Epidermal melanocyte (primary cell): Measurements from ENCODE around the gene MBOAT2.
"Not testable (repeated sequence)": the region's sequence is repeated elsewhere in the genome, so short reads cannot be mapped to it uniquely, and the experiment has no call there.

Source experiments
- DNase-seq: peaks from one replicate; pipeline ENCODE4 v3.0.0; 2011; ENCODE audit warnings: low spot score; ENCODE audit not compliant: insufficient read length

Gene MBOAT2, protein sequence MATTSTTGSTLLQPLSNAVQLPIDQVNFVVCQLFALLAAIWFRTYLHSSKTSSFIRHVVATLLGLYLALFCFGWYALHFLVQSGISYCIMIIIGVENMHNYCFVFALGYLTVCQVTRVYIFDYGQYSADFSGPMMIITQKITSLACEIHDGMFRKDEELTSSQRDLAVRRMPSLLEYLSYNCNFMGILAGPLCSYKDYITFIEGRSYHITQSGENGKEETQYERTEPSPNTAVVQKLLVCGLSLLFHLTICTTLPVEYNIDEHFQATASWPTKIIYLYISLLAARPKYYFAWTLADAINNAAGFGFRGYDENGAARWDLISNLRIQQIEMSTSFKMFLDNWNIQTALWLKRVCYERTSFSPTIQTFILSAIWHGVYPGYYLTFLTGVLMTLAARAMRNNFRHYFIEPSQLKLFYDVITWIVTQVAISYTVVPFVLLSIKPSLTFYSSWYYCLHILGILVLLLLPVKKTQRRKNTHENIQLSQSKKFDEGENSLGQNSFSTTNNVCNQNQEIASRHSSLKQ

DNA sequence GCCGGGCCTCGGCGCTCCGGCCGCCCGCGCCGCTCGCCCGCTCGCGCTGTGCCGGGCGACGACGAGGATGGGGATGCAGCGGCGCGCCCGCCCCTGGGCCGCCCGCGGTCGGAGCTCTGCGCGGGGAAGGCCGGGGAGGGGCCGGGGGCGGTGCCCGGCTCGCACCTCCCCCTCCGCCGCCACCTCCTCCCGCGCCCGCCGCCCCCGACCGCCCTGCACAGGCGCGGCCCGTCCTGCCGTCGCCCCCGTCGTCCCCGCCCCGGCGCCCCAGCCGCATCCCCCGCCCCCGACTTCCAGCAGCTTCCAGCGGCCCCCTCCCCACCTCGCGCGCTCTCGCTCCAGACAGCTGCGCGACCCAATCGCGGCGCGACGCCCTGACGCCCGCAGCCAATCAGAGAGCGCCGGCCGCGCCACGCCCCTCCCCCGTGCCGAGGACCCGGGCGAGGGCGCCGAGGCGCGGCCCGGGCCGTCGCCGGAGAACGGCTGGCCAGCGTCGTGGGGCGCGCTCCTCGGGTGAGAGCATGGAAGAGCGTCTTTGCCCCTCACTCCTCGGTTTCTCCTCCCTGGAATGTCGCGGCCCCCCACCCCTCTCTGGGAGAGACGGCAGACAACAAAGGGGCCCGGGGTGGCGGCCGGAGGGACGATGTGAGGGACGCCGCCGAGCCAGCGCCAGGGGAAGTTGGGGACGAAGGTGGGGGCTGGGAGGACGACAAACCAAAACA is at the start of gene MBOAT2:
MBOAT2 (minus strand) TSS at position 69 of the 722 bp plus-strand sequence. CDS start 70 bp downstream, outside the sequence.
- DNase-seq, result peak; percentile 92

DNA sequence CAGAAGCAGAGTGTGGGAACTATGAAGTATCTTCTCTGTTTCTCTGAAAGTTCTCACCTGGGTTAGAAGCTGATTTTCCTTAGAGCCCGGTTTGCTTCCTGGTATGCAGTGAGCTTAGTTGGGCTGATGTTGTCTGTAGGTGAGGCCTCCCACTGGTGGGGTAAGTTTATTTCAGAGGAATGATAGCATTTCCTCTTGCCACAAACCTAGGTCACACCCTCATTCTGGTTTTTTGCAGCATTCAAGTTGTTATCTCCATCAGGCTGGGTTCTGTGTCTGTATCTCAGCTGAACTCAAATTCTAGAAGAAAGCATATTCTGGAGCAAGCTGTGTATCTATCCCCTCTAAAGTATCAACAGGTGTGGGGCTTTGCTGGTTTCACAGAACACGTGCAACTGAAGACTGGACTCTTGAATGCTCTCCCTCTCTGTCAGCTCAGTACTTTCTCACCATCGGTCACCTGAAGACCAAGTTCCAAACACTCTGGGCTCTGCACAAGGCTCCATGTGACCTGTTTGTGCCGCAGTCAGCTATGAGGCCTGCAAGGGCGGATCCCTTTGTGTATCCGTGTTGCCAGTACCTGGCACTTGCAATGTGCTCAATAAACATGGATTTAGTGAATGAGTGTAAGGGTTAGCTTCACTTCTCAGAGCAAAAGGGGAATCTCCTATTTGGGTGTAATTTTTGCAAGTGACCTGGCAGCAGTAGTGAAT is 49.5 kb upstream of the MBOAT2 start:
- DNase-seq, result no peak

DNA sequence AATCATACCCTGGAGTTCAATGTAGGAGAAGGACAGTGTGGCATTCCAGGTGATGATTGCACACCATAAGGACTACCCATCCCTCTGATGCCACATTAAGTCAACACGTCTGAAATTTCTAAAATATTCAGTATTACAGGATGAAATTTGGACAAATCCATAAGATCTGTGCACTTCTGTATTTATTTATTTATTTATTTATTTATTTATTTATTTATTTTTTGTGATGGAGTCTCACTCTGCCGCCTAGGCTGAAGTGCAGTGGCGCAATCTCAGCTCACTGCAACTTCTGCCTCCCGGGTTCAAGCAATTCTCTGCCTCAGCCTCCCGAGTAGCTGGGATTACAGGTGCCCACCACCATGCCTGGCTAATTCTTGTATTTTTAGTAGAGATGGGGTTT is 48.0 kb upstream of the MBOAT2 start:
- not testable (repeated sequence) for DNase-seq

DNA sequence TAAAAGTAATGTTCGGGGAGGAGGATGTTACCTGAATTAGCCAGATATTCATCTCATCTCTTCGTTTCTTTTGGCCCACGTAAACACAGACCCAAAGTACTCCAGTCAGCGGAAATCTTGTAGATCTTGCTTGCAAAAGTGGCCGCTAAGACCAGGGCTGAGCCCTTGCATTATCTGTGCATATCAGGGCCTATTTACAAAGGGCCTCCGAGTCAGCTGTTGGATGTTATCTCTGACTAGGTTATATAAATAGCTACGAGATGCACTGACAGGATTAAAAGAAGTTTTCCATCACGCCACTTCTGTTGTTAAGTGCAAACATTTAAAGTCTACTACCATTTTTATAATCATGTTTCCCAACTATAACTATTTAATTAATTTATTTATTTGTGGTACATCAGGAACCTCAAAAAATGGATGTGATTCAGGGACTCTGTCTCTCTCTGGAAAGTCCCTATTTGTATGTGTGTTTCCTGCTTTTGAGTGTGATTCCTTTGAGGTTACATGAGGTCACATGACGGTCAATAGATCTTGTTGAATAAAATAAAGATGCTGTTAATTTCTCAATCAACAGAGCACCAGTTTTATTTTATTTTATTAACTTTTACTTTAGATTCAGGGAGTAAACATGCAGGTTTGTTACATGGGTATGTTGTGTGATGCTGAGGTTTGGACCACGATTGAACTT is 46.8 kb upstream of the MBOAT2 start:
- DNase-seq, result no peak

DNA sequence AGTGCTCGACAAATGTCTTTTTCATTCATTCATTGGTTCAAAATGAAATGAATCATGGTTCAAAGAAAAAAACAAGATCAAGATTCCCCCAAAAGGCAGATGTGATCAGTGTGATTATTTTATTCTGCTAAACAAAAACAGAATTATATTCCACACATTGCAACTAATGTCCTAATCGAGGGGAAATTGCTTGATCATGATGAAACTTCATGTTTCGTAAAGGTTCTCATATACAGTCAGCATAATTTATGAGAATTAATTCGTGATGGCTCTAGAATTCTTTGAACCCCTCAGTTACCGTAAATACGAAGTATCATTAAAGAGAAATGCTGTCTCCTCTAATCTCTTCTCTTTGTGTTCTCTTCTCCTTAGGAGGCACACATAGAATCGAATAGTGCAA is 42.1 kb upstream of the MBOAT2 start:
- no peak for DNase-seq

DNA sequence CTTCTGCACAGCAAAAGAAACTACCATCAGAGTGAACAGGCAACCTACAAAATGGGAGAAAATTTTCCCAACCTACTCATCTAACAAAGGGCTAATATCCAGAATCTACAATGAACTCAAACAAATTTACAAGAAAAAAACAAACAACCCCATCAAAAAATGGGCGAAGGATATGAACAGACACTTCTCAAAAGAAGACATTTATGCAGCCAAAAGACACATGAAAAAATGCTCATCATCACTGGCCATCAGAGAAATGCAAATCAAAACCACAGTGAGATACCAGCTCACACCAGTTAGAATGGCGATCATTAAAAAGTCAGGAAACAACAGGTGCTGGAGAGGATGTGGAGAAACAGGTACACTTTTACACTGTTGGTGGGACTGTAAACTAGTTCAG is 40.0 kb upstream of the MBOAT2 start:
- not testable (repeated sequence) for DNase-seq

DNA sequence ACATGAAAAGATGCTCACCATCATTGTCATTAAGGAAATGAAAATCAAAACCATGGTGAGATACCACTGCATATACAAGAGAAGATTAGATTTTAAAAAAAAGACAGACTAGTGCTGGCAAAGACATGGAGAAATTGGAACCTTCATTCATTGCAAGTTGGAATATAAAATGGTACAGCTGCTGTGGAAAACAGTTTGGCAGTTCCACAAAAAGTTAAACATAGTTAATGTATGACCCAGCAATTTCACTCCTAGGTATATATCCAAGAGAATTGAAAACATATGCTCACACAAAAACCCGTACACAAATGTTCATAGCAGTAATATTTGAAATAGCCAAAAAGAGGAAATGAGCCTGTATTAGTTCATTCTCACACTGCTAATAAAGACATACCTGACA is 33.7 kb upstream of the MBOAT2 start:
- DNase-seq, result no peak

DNA sequence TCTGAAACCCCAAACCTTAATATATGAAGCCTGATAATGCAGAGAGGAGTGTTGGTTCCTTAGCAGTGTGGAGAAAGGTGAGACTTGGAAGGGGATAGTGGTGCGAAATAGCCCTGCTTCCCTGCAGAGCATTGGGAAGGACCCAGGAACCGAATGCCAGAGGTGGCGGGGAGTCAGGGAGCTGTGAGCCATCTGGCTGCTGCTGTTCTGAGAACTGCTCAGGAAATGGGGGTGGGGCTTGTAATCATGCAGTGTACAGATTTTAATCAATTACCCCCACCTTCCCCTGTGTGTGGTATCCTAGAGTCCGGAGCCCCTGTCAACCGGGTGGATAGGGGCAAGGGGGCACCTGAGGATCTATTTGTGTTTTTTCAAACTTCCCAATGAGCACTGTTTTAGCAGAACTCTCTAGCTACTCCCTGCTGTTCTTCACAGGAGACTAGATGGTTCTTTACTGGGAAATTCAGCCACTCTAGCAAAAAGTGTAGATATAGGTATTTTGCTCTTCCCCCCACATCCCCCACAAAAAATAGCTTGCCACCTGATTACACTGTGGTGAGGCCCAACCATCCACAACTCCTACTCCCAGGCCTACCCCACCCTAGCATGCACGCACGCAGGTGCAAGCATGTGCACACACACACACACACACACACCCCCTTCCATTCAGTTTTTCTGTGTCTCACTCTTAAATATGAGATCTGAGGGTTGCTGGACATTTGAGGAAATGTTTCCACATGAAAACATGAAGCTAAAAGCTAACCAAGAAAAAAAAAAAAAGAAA is 30.1 kb upstream of the MBOAT2 start:
- no peak for DNase-seq

DNA sequence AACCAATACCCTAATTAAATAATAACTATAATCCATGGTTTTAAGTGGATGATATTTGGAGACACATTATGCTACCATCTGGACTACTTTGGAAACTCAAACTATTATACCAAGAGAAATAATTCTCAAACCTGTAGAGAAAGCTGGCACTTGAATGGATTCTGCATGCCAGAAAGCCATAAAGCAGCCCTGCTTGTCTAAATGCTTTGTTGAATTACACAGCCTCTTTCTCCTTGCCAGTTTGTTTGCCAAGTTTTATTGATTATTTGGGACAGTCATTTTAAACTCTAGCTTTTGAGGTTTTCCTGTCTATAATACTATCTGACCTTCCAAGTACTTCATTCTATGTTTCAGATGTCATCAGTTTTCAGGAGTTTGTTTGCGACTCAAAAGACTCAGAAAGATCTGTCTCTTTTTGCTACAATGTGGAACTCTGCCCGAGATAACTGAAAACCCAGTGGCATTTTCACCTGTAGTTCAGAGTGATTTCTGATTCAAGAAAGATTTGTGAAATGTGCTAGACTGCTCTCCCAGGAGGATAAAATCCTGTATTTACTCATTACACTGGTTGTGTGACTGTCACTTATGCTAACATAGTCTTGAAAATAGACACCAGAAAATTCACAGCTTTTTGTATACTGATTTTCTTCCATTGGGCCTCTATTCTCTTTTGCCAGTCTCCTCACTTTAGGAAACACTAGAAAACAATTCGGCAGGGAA is 29.2 kb upstream of the MBOAT2 start:
- no peak for DNase-seq

DNA sequence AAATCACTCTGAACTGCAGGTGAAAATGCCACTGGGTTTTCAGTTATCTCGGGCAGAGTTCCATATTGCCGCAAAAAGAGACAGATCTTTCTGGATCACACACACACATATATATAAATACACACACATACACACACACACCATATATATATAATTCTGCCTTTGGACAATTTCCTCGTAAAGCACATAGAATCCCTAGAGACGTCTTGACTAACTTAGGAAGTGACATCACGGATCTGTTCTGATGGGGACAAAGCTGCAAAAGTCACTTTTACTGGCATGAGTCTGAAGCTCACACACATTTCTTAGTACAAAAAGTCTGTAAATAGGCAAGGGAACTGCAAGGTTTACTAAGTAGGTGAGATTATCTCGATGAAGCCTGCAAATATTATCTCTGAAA is 28.6 kb upstream of the MBOAT2 start:
- DNase-seq, result no peak

DNA sequence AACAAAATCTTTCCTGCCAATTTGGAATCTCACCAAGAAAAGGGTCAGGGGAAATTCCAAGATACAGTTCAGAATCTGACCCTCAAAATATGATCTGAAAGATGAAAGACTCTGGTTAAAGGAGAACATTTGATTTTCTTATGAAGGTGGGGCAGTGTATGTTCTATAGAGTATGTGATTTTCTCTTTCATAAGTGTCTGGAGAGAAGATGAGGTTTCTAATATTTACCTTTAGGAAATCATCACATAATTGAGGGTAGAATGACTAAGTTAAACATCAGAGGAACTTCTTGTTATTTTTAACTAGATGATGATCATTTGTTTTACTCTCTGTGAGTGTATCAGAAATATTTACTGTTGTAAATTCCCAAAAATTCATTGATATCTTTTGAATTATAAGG is 27.8 kb upstream of the MBOAT2 start:
- no peak for DNase-seq

DNA sequence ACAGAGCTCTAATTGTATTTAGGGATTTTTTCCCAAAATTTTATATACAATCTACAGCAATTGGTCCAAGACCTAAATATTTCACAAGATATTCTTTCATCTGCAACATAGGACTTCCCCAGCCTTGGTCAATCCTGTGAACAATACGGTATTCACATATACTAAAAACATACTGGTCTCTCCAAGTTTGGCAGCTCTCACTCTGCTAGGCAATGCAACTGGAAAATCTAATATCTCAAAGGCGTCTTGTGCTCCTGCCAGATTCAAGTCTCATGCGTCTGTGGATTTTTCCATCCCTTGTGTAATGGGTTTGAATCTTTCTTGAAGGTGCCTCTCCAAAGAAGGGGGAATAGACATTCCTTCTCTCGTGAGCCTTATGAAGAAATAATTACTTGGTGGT is 27.4 kb upstream of the MBOAT2 start:
- DNase-seq, result no peak

DNA sequence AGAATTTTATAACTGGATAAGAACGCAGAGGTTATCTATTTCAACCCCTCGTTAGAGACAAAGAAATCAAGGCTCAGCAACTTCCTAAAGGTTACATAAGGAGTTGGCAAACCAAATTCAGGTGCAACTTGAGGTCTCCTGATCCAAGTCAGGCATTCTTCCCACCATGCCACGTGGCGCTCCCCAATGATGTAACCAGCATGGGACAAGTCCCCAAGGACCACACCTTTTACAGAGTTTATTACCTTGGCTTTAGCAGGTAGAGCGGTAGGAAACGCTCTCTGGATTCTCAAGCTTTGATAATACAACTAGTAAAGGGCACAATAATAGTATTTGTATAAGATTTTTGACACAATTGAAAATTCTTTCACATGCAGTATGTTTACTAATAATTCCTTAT is 26.7 kb upstream of the MBOAT2 start:
- DNase-seq, result no peak

DNA sequence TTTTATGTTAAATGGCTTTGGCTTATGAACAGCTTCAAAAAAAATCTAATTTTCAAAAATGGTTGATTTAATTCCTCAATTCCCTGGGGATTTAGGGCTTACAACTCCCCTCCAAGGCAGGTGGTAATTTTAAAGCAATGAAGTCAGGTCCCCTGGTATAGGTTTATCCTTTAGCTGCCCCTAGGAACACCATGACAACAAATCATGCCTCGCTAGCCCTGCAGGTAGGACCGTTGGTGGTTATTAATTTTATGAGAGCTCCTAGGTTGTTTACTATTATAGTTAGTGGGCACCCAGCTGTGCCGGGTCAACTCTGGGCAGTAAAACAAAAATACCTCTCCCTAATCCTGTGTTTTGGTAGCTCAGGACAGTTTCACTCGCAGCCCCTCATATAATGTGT is 26.2 kb upstream of the MBOAT2 start:
- DNase-seq, result no peak

DNA sequence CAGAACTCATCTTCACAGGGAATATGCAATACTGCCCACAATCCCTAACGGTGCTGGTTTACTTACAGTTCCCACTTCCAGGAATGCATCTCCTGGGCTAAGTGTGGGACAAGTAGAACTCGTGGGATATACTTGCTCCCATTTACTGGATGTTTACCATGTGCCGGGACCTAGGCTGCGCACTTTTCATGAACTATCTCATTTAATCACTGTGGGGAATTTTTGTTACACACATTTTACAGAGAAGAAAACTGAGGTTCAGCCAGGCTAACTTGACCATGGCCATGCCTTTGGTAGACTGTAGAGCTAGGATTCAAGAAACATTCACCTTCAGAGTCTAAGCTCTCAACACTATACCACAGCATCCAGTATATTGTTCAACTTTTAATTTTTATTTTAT is 24.4 kb upstream of the MBOAT2 start:
- no peak for DNase-seq

DNA sequence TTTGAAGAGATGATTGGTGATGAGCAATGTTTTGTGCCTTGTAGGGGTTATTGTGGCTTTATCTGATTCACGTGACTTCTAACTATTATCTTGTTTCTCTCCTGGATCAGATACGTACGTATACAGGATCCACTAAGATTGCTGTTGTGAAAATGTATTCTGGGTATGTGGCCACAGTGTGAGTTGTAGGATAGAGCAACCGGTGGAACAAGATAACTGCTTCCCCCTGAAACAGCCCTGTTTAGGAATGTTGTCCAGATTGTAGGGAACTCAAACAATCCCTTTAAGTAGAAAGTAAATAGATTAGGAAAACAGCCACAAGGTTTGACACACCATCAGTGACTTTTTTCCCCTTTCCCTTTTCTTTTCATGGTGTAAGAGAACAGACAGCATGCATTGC is 22.3 kb upstream of the MBOAT2 start:
- DNase-seq, result no peak

DNA sequence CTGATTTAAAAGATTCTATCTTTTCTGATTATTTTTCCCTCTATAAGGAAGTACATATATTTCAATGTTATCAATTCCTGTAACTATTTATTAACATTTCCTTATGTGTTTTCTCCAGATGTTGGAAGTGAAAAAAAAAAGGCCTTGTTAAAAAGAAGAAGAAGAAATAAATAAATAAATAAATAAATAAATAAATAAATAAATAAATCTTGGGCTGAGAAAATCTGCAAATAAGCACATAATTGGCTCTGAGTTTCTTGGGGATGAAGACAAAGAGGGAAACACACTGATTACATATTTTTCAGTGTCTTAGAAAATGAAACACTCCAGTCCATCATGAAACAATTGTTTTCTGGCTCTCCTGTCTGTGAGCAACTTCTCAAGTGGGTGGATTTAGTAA is 21.1 kb upstream of the MBOAT2 start:
- DNase-seq, result no peak

DNA sequence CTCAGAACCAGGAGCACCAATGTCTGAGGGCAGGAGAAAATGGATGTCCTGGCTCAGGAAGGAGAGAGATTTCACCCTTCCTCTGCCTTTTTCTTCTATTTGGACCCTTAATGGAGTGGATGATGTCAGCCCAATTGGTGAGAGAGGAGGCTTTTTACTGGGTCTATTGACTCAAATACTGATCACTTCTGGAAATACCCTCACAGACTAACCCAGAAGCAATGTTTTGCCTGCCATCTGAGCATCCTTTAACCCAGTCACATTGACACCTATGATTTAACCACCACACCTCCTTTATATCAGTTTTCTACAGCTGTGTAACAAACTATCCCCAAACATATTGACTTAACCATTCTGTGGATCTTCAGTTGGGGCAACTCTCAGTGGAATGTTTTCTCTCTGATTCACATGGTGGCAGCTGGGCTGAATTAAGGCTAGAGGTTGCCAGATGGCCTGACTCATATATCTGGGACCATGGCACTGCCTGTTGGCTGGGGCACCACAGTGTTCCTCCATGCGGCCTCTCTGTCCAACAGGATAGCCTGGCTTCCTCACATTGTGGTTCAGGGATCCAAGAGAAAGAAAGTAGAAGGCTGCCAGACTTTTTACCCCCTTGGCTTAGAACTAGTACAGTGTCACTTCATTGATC is 18.2 kb upstream of the MBOAT2 start:
- no peak for DNase-seq

DNA sequence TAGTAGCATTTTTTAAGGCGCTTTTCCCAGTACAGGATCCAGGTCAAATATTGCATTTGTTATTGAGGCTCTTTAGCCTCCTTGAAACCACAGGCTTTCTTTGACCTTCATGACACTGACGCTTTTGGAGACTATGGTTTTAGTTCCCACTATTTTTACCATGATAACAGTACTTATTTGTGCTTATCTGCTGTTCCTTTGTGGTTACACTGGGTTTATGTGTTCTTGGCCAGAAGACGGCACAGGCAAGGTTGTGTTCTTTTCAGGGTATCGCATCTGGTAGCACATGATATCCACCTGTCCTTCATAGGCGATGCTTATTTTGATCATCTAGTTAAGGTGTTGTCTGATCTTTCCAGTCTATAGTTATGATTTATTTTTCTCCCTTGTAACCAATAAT is 16.8 kb upstream of the MBOAT2 start:
- DNase-seq, result no peak
